ENCODE data around the gene LETM1. TPM values are rescaled to one million over a fixed set of nuclear protein-coding genes. Genes with fewer than 3 reads are reported as not detected.

LETM1 gene
- total and polyA plus RNA-seq, 2 of the 13 experiments (the other 11 are each of a cell fraction or from before 2014, with no cell fraction given), result 9.7 to 41.6 TPM

GRCh38 chr4:1797861-1798579 is 57.9 kb downstream of the LETM1 start (continued):
- no peak for TF ChIP-seq ZNF407 (CRISPR knock-in tag; IDR thresholded peaks at IDR 0.05; ENCODE audit: not compliant biosample characterization)
- 0 out of 2 replicates have a peak, but pooled peaks have one; percentile 20 for TF ChIP-seq NFKB2 (CRISPR knock-in tag; IDR thresholded peaks at IDR 0.05; ENCODE audit: borderline replicate concordance)
- no peak for TF ChIP-seq ZBTB1 (CRISPR knock-in tag; IDR thresholded peaks at IDR 0.05; ENCODE audit: borderline replicate concordance)
- no peak for TF ChIP-seq ZNF460 (CRISPR knock-in tag; IDR thresholded peaks at IDR 0.05; ENCODE audit: borderline replicate concordance)
- TF ChIP-seq, protein P1, sequence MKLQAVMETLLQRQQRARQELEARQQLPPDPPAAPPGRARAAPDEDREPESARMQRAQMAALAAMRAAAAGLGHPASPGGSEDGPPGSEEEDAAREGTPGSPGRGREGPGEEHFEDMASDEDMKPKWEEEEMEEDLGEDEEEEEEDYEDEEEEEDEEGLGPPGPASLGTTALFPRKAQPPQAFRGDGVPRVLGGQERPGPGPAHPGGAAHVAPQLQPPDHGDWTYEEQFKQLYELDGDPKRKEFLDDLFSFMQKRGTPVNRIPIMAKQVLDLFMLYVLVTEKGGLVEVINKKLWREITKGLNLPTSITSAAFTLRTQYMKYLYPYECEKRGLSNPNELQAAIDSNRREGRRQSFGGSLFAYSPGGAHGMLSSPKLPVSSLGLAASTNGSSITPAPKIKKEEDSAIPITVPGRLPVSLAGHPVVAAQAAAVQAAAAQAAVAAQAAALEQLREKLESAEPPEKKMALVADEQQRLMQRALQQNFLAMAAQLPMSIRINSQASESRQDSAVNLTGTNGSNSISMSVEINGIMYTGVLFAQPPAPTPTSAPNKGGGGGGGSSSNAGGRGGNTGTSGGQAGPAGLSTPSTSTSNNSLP (IDR thresholded peaks at IDR 0.05; ENCODE audit: low read depth, low read length), result no peak
- no peak for TF ChIP-seq ZNF292 (CRISPR knock-in tag; IDR thresholded peaks at IDR 0.05; ENCODE audit: borderline replicate concordance, low read depth)
- no peak for TF ChIP-seq POGZ (CRISPR knock-in tag; IDR thresholded peaks at IDR 0.05)
- TF ChIP-seq ZNF652 (CRISPR knock-in tag; IDR thresholded peaks at IDR 0.05; ENCODE audit: borderline replicate concordance, low read depth), result no peak
- TF ChIP-seq GATAD1 (CRISPR knock-in tag; IDR thresholded peaks at IDR 0.05), result no peak
- no peak for TF ChIP-seq MTF2 (CRISPR knock-in tag; IDR thresholded peaks at IDR 0.05; ENCODE audit: borderline replicate concordance)
- TF ChIP-seq MZF1 (CRISPR knock-in tag; IDR thresholded peaks at IDR 0.05; ENCODE audit: borderline replicate concordance), result no peak
- 0 out of 2 replicates have a peak, but pooled peaks have one; percentile 9 for TF ChIP-seq RXRB (CRISPR knock-in tag; IDR thresholded peaks at IDR 0.05; ENCODE audit: borderline replicate concordance)
- TF ChIP-seq REXO4 (CRISPR knock-in tag; IDR thresholded peaks at IDR 0.05; ENCODE audit: borderline replicate concordance), result no peak
- TF ChIP-seq KLF16 (CRISPR knock-in tag; IDR thresholded peaks at IDR 0.05), result no peak
- TF ChIP-seq, protein P2, sequence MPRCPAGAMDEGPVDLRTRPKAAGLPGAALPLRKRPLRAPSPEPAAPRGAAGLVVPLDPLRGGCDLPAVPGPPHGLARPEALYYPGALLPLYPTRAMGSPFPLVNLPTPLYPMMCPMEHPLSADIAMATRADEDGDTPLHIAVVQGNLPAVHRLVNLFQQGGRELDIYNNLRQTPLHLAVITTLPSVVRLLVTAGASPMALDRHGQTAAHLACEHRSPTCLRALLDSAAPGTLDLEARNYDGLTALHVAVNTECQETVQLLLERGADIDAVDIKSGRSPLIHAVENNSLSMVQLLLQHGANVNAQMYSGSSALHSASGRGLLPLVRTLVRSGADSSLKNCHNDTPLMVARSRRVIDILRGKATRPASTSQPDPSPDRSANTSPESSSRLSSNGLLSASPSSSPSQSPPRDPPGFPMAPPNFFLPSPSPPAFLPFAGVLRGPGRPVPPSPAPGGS (CRISPR knock-in tag; IDR thresholded peaks at IDR 0.05), result no peak
- peak; percentile 91 for TF ChIP-seq HNRNPL (IDR thresholded peaks at IDR 0.05; ENCODE audit: low read depth, low read length)
